GM12801 (cell line): ENCODE measurements around the gene PARP12.

Experiments used
- CTCF ChIP-seq: IDR thresholded peaks from one replicate; pipeline ENCODE4 v1.5.1; 2011; ENCODE audit warnings: control low read depth; ENCODE audit not compliant: insufficient read length; ENCODE audit errors: extremely low read depth

PARP12 gene

GRCh38 chr7:140081774-140082425, 19.1 kb upstream of the PARP12 start:
- TF ChIP-seq CTCF: no peak

- no peak for TF ChIP-seq CTCF
Observed at GRCh38 chr7:140080919-140081318, 18.2 kb upstream of the PARP12 start.

GRCh38 chr7:140079121-140079536, 16.4 kb upstream of the PARP12 start:
- TF ChIP-seq CTCF: no peak

GRCh38 chr7:140078392-140078791, 15.6 kb upstream of the PARP12 start:
- TF ChIP-seq CTCF: no peak

- TF ChIP-seq CTCF: no peak
Observed at GRCh38 chr7:140074780-140075179, 12.0 kb upstream of the PARP12 start.

- no peak for TF ChIP-seq CTCF
Observed at GRCh38 chr7:140070546-140070945, 7.8 kb upstream of the PARP12 start.

GRCh38 chr7:140069298-140069949, 6.7 kb upstream of the PARP12 start:
- TF ChIP-seq CTCF: no peak
